HG02884 (cell line): ENCODE measurements around the gene NOP10.

Experiments
- ATAC-seq: cut with Tn5 transposase; IDR thresholded peaks from one replicate; pipeline ENCODE4 v1.9.1; 2021; ENCODE audit warnings: mild to moderate bottlenecking, moderate library complexity; ENCODE audit not compliant: unreplicated experiment

NOP10 gene

GRCh38 chr15:34334672-34335071, 8.3 kb downstream of the NOP10 start:
- no peak for ATAC-seq

GRCh38 chr15:34332553-34333120, 10.3 kb downstream of the NOP10 start:
- no peak for ATAC-seq

GRCh38 chr15:34331809-34332208, 11.1 kb downstream of the NOP10 start:
- ATAC-seq: no peak

- ATAC-seq: no peak
Observed at GRCh38 chr15:34330279-34330678, 12.7 kb downstream of the NOP10 start.

- no peak for ATAC-seq
Observed at GRCh38 chr15:34329006-34329405, 13.9 kb downstream of the NOP10 start.

- no peak for ATAC-seq
Observed at GRCh38 chr15:34327906-34328305, 15.0 kb downstream of the NOP10 start.

GRCh38 chr15:34325368-34325767, 17.6 kb downstream of the NOP10 start:
- ATAC-seq: no peak

GRCh38 chr15:34324933-34325332, 18.0 kb downstream of the NOP10 start:
- ATAC-seq: no peak

- no peak for ATAC-seq
Observed at GRCh38 chr15:34323217-34323616, 19.7 kb downstream of the NOP10 start.

GRCh38 chr15:34318277-34319079, 24.5 kb downstream of the NOP10 start:
- ATAC-seq: peak; percentile 76

GRCh38 chr15:34314491-34315490, 28.1 kb downstream of the NOP10 start:
- ATAC-seq: no peak

GRCh38 chr15:34311563-34311962, 31.4 kb downstream of the NOP10 start:
- no peak for ATAC-seq

- no peak for ATAC-seq
Observed at GRCh38 chr15:34304613-34305012, 38.3 kb downstream of the NOP10 start.

GRCh38 chr15:34301058-34301457, 41.9 kb downstream of the NOP10 start:
- no peak for ATAC-seq

- no peak for ATAC-seq
Observed at GRCh38 chr15:34297059-34297458, 45.9 kb downstream of the NOP10 start.

GRCh38 chr15:34292621-34293020, 50.3 kb downstream of the NOP10 start:
- ATAC-seq: no peak
